Transverse colon (tissue), 4 donors: ENCODE data around the gene NUDT8.

Source experiments
- POLR2A ChIP-seq: fragments of 450-650 bp; IDR thresholded peaks from one replicate; pipeline ENCODE4 v1.6.1; 2016; ENCODE audit warnings: antibody characterized with exemption, mild to moderate bottlenecking, moderate library complexity
- POLR2AphosphoS5 ChIP-seq, 3 donors: sonication (generic); formaldehyde crosslinking; IDR thresholded peaks; one replicate each; pipeline ENCODE4 v1.6.1; 2016; ENCODE audit warnings: antibody characterized with exemption in 3 of 3
- TF ChIP-seq, protein P1 (sequence below), 5 experiments: fragments of 200-600 bp in 3 of 5; fragments of 450-650 bp in 2 of 5; sonication (generic) in 3 of 5; IDR thresholded peaks; 1 replicate in 2 of 5; 2 replicates in 3 of 5; pipeline ENCODE4 v1.5.1; 2016 to 2017; ENCODE audit warnings: antibody characterized with exemption in 5 of 5, inconsistent platforms in 3 of 5, mild to moderate bottlenecking in 2 of 5, moderate library complexity in 1 of 5

DNA sequence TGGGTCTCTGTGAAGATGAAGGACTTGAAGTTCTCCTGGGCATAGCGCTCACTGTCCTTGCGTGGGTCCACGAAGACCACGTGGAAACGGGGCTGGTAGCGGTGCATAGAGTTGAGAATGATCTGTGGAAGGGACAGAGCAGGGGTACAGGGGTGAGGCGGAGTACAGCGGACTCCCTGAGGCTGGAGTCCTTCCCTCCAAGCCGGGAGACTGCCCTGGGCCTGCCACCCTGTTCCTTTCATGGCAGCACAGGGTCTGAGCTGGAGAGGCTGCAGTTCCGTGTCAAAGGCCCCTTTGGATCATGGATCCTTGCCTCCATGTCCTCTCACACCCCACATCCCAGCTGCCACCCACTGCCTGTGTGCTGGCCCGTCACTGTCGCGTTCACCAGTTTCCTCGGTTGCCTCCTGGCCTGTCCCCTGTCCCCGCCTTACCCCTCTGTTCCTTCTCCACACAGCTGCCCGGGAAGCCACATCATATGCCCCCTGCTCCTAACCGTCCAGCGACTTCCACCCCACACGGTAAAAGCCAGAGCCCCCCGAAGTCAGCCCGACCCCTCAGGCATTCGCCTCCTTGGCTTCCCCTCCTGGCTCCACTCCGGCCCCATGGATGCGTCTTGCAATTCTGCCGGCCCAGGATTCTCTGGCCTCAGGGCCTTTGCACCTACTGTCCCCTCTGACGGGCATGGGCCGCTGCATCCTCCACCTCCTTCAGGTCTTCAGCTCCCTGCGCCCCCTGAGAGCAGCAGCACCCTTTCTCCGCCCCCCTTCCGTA, 3.4 kb upstream of the NUDT8 start:
- TF ChIP-seq, protein P1, sequence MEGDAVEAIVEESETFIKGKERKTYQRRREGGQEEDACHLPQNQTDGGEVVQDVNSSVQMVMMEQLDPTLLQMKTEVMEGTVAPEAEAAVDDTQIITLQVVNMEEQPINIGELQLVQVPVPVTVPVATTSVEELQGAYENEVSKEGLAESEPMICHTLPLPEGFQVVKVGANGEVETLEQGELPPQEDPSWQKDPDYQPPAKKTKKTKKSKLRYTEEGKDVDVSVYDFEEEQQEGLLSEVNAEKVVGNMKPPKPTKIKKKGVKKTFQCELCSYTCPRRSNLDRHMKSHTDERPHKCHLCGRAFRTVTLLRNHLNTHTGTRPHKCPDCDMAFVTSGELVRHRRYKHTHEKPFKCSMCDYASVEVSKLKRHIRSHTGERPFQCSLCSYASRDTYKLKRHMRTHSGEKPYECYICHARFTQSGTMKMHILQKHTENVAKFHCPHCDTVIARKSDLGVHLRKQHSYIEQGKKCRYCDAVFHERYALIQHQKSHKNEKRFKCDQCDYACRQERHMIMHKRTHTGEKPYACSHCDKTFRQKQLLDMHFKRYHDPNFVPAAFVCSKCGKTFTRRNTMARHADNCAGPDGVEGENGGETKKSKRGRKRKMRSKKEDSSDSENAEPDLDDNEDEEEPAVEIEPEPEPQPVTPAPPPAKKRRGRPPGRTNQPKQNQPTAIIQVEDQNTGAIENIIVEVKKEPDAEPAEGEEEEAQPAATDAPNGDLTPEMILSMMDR (IDR thresholded peaks at IDR 0.05): no peak
- TF ChIP-seq POLR2A: no peak
- no peak for TF ChIP-seq POLR2AphosphoS5 (IDR thresholded peaks at IDR 0.05)
